ENCODE measurements around the gene GAPDH. TPM values are rescaled to one million over a fixed set of nuclear protein-coding genes. Genes with fewer than 3 reads are reported as not detected.
A peak's percentile ranks its signal among the peaks of the same experiment; 100 is the strongest.

GAPDH gene
- total and polyA plus RNA-seq, 2 donors (not counting 1 experiment from before 2014, with no cell fraction given) = 6,255 to 8,983 TPM

DNA sequence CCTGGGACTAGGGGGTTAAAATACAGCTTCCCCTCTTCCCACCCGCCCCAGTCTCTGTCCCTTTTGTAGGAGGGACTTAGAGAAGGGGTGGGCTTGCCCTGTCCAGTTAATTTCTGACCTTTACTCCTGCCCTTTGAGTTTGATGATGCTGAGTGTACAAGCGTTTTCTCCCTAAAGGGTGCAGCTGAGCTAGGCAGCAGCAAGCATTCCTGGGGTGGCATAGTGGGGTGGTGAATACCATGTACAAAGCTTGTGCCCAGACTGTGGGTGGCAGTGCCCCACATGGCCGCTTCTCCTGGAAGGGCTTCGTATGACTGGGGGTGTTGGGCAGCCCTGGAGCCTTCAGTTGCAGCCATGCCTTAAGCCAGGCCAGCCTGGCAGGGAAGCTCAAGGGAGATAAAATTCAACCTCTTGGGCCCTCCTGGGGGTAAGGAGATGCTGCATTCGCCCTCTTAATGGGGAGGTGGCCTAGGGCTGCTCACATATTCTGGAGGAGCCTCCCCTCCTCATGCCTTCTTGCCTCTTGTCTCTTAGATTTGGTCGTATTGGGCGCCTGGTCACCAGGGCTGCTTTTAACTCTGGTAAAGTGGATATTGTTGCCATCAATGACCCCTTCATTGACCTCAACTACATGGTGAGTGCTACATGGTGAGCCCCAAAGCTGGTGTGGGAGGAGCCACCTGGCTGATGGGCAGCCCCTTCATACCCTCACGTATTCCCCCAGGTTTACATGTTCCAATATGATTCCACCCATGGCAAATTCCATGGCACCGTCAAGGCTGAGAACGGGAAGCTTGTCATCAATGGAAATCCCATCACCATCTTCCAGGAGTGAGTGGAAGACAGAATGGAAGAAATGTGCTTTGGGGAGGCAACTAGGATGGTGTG lies 1.9 kb downstream of the GAPDH start:
- Histone ChIP-seq H3K36me3 (ENCODE audit: control insufficient read depth, insufficient read depth, low read length) (peaks cover 35% of the 10 kb centered on the region), H3K4me1 (ENCODE audit: control insufficient read depth, extremely low read depth, insufficient read depth, low read length) (peaks cover 32% of the 10 kb centered on the region), H3K4me3 (replicated peaks in 1 of 4; ENCODE audit: control extremely low read depth in 1 of 4, insufficient read depth in 1 of 4, low read depth in 3 of 4, low read length in 4 of 4) (peak overlapping the region; percentile 86 to 98 (median 94)), H3K27me3 (ENCODE audit: control insufficient read depth, insufficient read depth, low read length) (no peaks in the 10 kb centered on the region), H3K79me2 (ENCODE audit: control insufficient read depth, insufficient read depth, low read length) (peaks cover 48% of the 10 kb centered on the region), H3K4me2 (ENCODE audit: extremely low read depth, insufficient read depth, low read length) (peak overlapping the region; percentile 100), H2AFZ (ENCODE audit: low read length) (no peak overlapping the region), H3K9me3 (ENCODE audit: control insufficient read depth, insufficient read depth, low read depth, low read length) (no peaks in the 10 kb centered on the region), H3K9ac (ENCODE audit: insufficient read depth, low read length) (peak overlapping the region; percentile 98), H4K20me1 (ENCODE audit: control insufficient read depth, extremely low read depth, insufficient read depth, low read length) (no peaks in the 10 kb centered on the region), H3K27ac (ENCODE audit: insufficient read depth, low read length) (peak overlapping the region; percentile 98)
- TF ChIP-seq, protein P1, sequence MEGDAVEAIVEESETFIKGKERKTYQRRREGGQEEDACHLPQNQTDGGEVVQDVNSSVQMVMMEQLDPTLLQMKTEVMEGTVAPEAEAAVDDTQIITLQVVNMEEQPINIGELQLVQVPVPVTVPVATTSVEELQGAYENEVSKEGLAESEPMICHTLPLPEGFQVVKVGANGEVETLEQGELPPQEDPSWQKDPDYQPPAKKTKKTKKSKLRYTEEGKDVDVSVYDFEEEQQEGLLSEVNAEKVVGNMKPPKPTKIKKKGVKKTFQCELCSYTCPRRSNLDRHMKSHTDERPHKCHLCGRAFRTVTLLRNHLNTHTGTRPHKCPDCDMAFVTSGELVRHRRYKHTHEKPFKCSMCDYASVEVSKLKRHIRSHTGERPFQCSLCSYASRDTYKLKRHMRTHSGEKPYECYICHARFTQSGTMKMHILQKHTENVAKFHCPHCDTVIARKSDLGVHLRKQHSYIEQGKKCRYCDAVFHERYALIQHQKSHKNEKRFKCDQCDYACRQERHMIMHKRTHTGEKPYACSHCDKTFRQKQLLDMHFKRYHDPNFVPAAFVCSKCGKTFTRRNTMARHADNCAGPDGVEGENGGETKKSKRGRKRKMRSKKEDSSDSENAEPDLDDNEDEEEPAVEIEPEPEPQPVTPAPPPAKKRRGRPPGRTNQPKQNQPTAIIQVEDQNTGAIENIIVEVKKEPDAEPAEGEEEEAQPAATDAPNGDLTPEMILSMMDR (conservative IDR thresholded peaks at IDR 0.05 in 1 of 2, IDR thresholded peaks at IDR 0.05 in 1 of 2; ENCODE audit: low read depth in 1 of 2, low read length in 2 of 2) = no peak
- no peak for TF ChIP-seq EZH2 (IDR thresholded peaks at IDR 0.05; ENCODE audit: low read length, missing control alignments)
- no peak for DNase-seq (ENCODE audit: low read depth in 2 of 2)

DNA sequence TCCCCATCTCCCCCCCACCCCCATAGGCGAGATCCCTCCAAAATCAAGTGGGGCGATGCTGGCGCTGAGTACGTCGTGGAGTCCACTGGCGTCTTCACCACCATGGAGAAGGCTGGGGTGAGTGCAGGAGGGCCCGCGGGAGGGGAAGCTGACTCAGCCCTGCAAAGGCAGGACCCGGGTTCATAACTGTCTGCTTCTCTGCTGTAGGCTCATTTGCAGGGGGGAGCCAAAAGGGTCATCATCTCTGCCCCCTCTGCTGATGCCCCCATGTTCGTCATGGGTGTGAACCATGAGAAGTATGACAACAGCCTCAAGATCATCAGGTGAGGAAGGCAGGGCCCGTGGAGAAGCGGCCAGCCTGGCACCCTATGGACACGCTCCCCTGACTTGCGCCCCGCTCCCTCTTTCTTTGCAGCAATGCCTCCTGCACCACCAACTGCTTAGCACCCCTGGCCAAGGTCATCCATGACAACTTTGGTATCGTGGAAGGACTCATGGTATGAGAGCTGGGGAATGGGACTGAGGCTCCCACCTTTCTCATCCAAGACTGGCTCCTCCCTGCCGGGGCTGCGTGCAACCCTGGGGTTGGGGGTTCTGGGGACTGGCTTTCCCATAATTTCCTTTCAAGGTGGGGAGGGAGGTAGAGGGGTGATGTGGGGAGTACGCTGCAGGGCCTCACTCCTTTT lies 2.7 kb downstream of the GAPDH start:
- Histone ChIP-seq H3K79me2 (ENCODE audit: control insufficient read depth, insufficient read depth, low read length) (peaks cover 48% of the 10 kb centered on the region), H3K9me3 (ENCODE audit: control insufficient read depth, insufficient read depth, low read depth, low read length) (no peaks in the 10 kb centered on the region), H3K4me1 (ENCODE audit: control insufficient read depth, extremely low read depth, insufficient read depth, low read length) (peaks cover 29% of the 10 kb centered on the region), H3K27me3 (ENCODE audit: control insufficient read depth, insufficient read depth, low read length) (no peaks in the 10 kb centered on the region), H3K36me3 (ENCODE audit: control insufficient read depth, insufficient read depth, low read length) (peaks cover 37% of the 10 kb centered on the region), H3K27ac (ENCODE audit: insufficient read depth, low read length) (peak overlapping the region; percentile 98), H3K9ac (ENCODE audit: insufficient read depth, low read length) (no peak overlapping the region), H2AFZ (ENCODE audit: low read length) (no peak overlapping the region), H4K20me1 (ENCODE audit: control insufficient read depth, extremely low read depth, insufficient read depth, low read length) (no peaks in the 10 kb centered on the region), H3K4me2 (ENCODE audit: extremely low read depth, insufficient read depth, low read length) (peak overlapping the region; percentile 66), H3K4me3 (replicated peaks in 1 of 4; ENCODE audit: control extremely low read depth in 1 of 4, insufficient read depth in 1 of 4, low read depth in 3 of 4, low read length in 4 of 4) (peak overlapping the region; percentile 86 to 98 (median 94))
- no peak for TF ChIP-seq EZH2 (IDR thresholded peaks at IDR 0.05; ENCODE audit: low read length, missing control alignments)
- TF ChIP-seq, protein P1 (conservative IDR thresholded peaks at IDR 0.05 in 1 of 2, IDR thresholded peaks at IDR 0.05 in 1 of 2; ENCODE audit: low read depth in 1 of 2, low read length in 2 of 2) = no peak
- peak in 1 of 2 donors; percentile 17 for DNase-seq (ENCODE audit: low read depth in 2 of 2)

Measured in fibroblast of lung (primary cell).